H1 (cell line): ENCODE results near the gene CABP5. TPM values are rescaled to one million over a fixed set of nuclear protein-coding genes. Genes with fewer than 3 reads are reported as not detected.

Experiments
- EGR1 ChIP-seq: IDR thresholded peaks from 2 replicates; pipeline ENCODE4 v1.6.1; 2011; ENCODE audit warnings: low read depth, low read length, borderline replicate concordance
- EP300 ChIP-seq, 2 experiments: IDR thresholded peaks; 1 replicate in 1 of 2; 2 replicates in 1 of 2; pipeline ENCODE4 v1.6.1; 2011 to 2012; ENCODE audit warnings: low read depth in 2 of 2, low read length in 2 of 2, mild to moderate bottlenecking in 2 of 2, borderline replicate concordance in 1 of 2, inconsistent platforms in 1 of 2, moderate library complexity in 1 of 2
- MAFK ChIP-seq: IDR thresholded peaks from 2 replicates; pipeline ENCODE4 v1.6.1; 2012; ENCODE audit warnings: low read depth, mild to moderate bottlenecking, improper control_type of control experiment, low read length
- NANOG ChIP-seq: IDR thresholded peaks from 2 replicates; pipeline ENCODE4 v1.6.1; 2011; ENCODE audit warnings: low read length, low read depth, mild to moderate bottlenecking, inconsistent platforms; ENCODE audit not compliant: insufficient read depth, poor library complexity, severe bottlenecking
- RAD21 ChIP-seq, 2 experiments: IDR thresholded peaks in 1 of 2; conservative IDR thresholded peaks in 1 of 2; 2 replicates each; pipeline ENCODE4 v1.6.1; 2011; ENCODE audit warnings: low read depth in 2 of 2, low read length in 2 of 2, improper control_type of control experiment in 1 of 2, inconsistent platforms in 1 of 2, mild to moderate bottlenecking in 1 of 2, moderate library complexity in 1 of 2
- polyA plus RNA-seq, 7 experiments: library from polyadenylated mRNA; depleted of rRNA in 3 of 7; stranded (reverse) in 5 of 7; unstranded in 2 of 7; fragments of >200 nt in 5 of 7; fragments of 200-250 nt in 2 of 7; gene quantifications; 1 replicate in 5 of 7; 2 replicates in 1 of 7; 4 replicates in 1 of 7; pipeline versions ENCODE4 v1.2.1 to v1.2.3, GENCODE V29; 2011 to 2013; ENCODE audit warnings: missing spikeins in 2 of 7, mixed read lengths in 2 of 7
- total RNA-seq: library from RNA; stranded (reverse); fragmentation: NEBNext Ultra II Directional; extraction: Animal tissue kit (Norgen Biotek cat#: 25700); gene quantifications from 2 replicates; pipeline ENCODE4 v1.2.1, GENCODE V29; 2021

CABP5 gene
- total and polyA plus RNA-seq, 2 of the 8 experiments (the other 6 are each of a cell fraction or from before 2014, with no cell fraction given): not detected

DNA sequence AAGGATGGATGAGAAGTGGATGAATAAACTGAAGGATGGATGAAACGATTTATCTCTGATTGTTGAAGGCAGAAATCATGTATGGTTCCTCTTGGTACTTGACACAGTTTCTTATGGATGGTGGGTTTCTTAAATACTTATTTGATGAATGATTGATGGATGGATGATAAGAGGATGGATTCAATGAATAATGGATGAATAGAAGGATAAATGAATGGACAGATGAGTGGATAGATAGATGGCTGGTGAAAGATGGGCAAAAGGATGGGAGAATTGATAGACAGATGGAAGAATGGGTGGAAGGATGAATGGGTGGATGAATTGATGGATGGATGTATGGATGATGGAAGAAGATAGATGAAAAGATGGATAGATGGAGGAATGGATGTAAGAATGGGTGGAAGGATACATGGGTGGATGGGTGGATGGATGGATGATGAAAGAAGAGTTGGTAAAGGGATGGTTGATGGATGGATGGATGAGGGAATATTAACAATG is 47.6 kb downstream of the CABP5 start (continued):
- TF ChIP-seq RAD21 (IDR thresholded peaks at IDR 0.05 in 1 of 2, conservative IDR thresholded peaks at IDR 0.05 in 1 of 2; ENCODE audit: low read depth in 2 of 2, low read length in 2 of 2) (no peak), MAFK (no peak), EP300 (IDR thresholded peaks at IDR 0.05; ENCODE audit: borderline replicate concordance in 1 of 2, low read depth in 2 of 2, low read length in 2 of 2) (no peak), EGR1 (no peak), NANOG (no peak)
- TF ChIP-seq, all 59 proteins: peak for 0
